HG02885 (cell line): Measurements from ENCODE around the gene USH1C.

Experiments used
- ATAC-seq: cut with Tn5 transposase; IDR thresholded peaks from one replicate; pipeline ENCODE4 v1.9.1; 2021; ENCODE audit warnings: mild to moderate bottlenecking; ENCODE audit not compliant: unreplicated experiment, poor library complexity

The USH1C gene

GRCh38 chr11:17550450-17551346 lies 6.5 kb upstream of the USH1C start:
- no peak for ATAC-seq

GRCh38 chr11:17548444-17548843 lies 4.2 kb upstream of the USH1C start:
- no peak for ATAC-seq

- ATAC-seq = no peak
Measured at GRCh38 chr11:17547932-17548331, 3.7 kb upstream of the USH1C start.

- no peak for ATAC-seq
Measured at GRCh38 chr11:17547051-17547577, 2.9 kb upstream of the USH1C start, which contains the start of gene OTOG. Gene OTOG, plus strand, starts transcription at chr11:17547259. Its CDS starts 114 bp downstream, at chr11:17547373.

DNA sequence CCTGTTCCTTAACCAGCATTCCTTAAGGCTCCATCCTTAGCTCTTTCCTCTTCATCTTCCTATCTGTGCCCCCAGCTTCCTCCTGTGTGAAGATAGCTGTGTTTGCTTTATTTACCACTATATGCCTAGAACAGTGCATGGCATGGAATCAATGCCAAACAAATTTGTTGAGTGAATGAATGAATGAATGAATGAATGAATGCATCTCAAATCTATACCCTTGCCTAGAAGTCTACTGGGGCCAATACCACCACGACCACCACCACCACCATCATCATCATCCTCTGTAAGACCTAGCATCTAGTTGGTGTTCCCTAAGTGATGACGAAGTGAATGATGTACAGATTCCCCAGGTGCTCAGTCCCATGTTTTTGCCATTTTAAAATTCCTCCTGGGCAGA lies 2.0 kb upstream of the USH1C start:
- no peak for ATAC-seq

GRCh38 chr11:17543574-17544180 lies 539 bp downstream of the USH1C start:
- no peak for ATAC-seq

- ATAC-seq = no peak
Measured at GRCh38 chr11:17543041-17543440, 1.2 kb downstream of the USH1C start.

- ATAC-seq = no peak
Measured at GRCh38 chr11:17542249-17542648, 2.0 kb downstream of the USH1C start.

DNA sequence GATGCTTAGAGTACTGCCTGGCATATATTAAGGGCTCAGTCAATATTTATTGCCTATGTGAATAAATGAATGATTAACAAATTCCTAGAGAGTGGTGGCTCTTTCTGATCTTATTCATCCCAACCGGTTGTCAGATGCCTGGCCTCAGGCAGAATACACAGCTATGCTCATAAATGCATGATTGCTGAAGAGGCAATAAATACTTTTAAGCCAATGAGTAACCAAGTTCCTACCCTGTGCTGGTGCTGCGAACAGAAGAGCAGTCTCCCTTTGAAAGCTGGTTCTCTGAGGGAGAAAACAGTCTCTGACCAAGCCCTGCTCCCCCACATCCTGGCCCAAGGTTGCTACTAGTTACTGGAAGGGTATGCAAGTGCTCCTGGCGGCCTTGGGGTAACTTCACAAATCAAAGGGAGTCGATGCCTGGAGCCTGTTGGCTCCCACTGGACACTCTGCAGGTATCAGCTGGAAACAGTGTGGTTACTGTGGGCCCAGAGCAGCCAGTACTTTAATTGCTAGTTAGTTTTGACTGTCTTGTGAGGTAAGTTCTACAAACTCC lies 2.8 kb downstream of the USH1C start:
- no peak for ATAC-seq

GRCh38 chr11:17540807-17541206 lies 3.4 kb downstream of the USH1C start:
- no peak for ATAC-seq

GRCh38 chr11:17538731-17539130 lies 5.5 kb downstream of the USH1C start:
- ATAC-seq = no peak

- no peak for ATAC-seq
Measured at GRCh38 chr11:17538054-17538453, 6.2 kb downstream of the USH1C start.

DNA sequence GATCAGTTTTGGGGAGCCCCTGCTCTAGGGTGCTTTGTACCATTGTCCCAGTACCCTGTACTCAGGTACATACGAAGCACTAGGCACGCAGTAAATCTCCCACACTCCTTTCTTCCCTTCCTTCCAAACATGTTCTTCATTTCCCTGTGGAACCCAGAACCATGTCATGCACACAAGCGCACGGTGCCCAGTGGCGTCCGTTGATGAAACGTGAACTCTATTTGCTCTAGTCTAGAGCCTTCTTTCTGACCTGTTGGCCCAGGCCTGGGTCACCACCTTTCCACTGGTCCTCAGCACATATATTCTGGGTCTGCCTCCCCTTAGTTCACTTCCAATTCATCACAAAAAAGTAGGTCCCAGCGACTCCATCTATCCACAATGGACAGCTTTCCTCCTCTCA lies 7.0 kb downstream of the USH1C start:
- ATAC-seq = no peak

- ATAC-seq = no peak
Measured at GRCh38 chr11:17535488-17535887, 8.7 kb downstream of the USH1C start.

- ATAC-seq = no peak
Measured at GRCh38 chr11:17533778-17534415, 10.3 kb downstream of the USH1C start.

DNA sequence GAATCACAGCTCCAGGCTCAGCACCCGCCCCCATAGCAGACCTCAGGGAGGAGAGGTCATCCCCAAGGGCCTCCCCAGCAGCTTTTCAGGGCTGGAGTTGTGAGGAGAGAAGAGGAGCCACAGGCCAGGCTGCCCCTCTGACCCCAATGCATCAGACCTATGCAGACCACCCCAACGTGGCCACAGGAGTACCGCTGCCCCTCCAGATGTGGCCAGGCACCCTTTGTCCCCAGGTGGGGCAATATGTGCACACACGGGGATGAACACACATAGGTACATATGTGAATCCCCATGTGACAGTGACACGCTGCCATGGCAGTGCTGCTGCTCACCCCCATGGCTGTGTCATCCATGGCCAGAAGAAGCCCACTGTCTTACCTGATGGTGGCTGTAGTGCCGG lies 10.9 kb downstream of the USH1C start:
- ATAC-seq = no peak

DNA sequence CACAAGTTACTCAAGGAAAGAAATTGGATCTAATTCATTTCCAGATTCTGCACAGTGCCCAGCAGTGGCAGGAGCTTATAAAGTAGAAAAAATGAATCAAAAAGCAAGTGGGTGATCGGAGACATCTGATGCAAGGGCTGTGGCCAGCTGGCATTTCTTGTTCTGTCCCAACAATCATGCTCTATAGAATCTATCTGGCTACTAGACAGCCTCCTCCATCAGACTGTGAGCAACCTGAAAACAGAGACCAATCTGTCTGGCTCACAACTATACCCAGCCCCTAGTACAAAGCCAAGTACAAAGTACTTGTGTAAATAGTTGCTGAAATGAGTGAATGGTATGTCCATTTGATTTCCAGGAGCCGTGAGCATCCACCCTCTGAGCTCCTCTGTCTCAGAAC lies 11.4 kb downstream of the USH1C start:
- ATAC-seq = no peak

DNA sequence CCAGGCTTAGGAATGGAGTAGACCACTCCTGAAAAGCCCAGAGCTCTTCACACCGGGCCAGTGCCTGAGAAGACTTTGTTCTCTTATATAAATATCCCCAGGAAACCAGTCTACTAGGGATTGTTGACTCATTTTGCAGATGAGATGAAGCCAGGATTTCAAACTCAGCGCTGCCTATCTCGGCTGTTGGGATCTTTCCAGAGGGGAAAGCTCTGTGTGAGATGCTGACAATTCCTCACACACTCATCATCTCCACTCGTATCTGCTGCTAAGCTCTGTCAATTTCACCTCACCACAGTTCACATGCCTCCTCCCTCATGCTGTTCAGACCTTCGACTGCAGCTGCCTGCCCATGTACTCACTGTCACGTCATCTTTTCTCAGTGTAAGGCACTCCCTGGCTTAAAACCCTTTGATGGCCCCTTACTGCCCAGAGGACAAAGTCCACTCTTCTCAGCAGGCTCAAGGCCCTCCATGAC lies 12.5 kb downstream of the USH1C start:
- no peak for ATAC-seq

GRCh38 chr11:17531071-17531600 lies 13.1 kb downstream of the USH1C start:
- ATAC-seq = no peak

GRCh38 chr11:17529844-17530185 lies 14.4 kb downstream of the USH1C start:
- no peak for ATAC-seq
